PFSK-1 (cell line): ENCODE measurements around the gene MACROH2A1.

Experiments used
- FOXP2 ChIP-seq: optimal IDR thresholded peaks from 2 replicates; pipeline ENCODE3; 2011; ENCODE audit warnings: borderline replicate concordance, control low read depth, inconsistent platforms; ENCODE audit not compliant: insufficient read depth; ENCODE audit errors: extremely low read length, extremely low read depth
- POLR2AphosphoS5 ChIP-seq: IDR thresholded peaks from 2 replicates; pipeline ENCODE4 v1.6.1; 2012; ENCODE audit warnings: low read depth, mild to moderate bottlenecking, control low read depth, low read length, moderate library complexity
- SIN3A ChIP-seq: IDR thresholded peaks from 2 replicates; pipeline ENCODE4 v1.6.1; 2012; ENCODE audit warnings: mild to moderate bottlenecking, low read length, moderate library complexity, borderline replicate concordance; ENCODE audit not compliant: insufficient read depth
- TAF1 ChIP-seq: IDR thresholded peaks from 2 replicates; pipeline ENCODE4 v1.6.1; 2012; ENCODE audit warnings: low read length, control low read depth, borderline replicate concordance; ENCODE audit not compliant: insufficient read depth
- TF ChIP-seq, protein P1 (sequence below), 2 experiments: IDR thresholded peaks; 2 replicates each; pipeline versions ENCODE4 v1.6.1 to v1.8.0; 2011 to 2012; ENCODE audit warnings: low read depth in 2 of 2, low read length in 2 of 2, control low read depth in 1 of 2, inconsistent platforms in 1 of 2, mild to moderate bottlenecking in 1 of 2, moderate library complexity in 1 of 2; ENCODE audit not compliant: insufficient read depth in 1 of 2

The MACROH2A1 gene

DNA sequence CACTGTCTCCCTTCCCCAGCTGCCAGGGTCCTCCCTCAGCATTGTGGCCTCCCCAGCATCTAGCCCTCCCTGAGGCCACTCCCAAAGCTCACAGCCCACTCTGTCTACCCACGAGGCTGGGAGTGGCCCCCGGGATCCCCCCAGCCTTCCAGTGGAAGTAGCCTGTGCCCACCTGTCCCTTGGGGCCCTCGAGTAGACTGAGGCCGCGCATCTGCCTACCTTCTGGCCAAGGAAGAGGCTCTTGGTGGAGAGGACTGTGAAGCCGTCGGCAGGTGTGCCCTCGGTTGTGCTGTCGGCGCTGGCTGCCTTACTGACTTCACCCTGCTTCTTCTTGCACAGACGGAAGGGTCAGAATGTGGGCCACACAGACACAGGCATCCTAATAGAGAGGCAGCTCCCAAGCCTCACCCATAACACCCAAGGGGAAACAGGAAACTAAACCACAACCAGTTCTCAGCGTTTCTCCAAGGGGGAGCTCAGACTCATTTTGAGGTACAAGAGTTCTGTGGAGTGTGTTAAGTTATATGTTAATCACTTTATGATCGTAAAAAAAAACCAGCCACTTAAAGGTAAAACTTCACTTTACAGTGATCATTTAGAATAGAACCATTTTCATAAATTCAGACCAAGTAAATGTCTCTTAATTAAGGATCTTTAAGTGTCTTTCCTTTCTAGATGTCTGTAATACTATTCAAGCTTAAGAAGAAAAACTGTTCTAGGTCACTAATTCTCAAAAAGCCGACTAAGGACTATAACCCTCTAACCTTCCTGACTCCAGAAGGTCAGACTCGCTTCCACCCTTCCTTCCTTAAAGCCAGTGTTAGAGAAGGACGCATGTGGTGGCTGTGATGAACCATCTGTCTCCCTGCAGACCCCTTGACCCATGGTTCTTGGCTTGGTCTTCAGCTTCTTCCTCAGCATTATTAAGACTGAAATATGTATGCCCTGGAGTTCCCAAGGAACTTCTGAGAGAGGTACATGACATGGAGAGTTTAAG is 38.5 kb downstream of the MACROH2A1 start:
- TF ChIP-seq FOXP2: no peak
- no peak for TF ChIP-seq TAF1
- TF ChIP-seq, protein P1, sequence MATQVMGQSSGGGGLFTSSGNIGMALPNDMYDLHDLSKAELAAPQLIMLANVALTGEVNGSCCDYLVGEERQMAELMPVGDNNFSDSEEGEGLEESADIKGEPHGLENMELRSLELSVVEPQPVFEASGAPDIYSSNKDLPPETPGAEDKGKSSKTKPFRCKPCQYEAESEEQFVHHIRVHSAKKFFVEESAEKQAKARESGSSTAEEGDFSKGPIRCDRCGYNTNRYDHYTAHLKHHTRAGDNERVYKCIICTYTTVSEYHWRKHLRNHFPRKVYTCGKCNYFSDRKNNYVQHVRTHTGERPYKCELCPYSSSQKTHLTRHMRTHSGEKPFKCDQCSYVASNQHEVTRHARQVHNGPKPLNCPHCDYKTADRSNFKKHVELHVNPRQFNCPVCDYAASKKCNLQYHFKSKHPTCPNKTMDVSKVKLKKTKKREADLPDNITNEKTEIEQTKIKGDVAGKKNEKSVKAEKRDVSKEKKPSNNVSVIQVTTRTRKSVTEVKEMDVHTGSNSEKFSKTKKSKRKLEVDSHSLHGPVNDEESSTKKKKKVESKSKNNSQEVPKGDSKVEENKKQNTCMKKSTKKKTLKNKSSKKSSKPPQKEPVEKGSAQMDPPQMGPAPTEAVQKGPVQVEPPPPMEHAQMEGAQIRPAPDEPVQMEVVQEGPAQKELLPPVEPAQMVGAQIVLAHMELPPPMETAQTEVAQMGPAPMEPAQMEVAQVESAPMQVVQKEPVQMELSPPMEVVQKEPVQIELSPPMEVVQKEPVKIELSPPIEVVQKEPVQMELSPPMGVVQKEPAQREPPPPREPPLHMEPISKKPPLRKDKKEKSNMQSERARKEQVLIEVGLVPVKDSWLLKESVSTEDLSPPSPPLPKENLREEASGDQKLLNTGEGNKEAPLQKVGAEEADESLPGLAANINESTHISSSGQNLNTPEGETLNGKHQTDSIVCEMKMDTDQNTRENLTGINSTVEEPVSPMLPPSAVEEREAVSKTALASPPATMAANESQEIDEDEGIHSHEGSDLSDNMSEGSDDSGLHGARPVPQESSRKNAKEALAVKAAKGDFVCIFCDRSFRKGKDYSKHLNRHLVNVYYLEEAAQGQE (IDR thresholded peaks at IDR 0.05; ENCODE audit: insufficient read depth in 1 of 2, low read depth in 2 of 2, low read length in 2 of 2): no peak
- no peak for TF ChIP-seq POLR2AphosphoS5
- TF ChIP-seq SIN3A: no peak

DNA sequence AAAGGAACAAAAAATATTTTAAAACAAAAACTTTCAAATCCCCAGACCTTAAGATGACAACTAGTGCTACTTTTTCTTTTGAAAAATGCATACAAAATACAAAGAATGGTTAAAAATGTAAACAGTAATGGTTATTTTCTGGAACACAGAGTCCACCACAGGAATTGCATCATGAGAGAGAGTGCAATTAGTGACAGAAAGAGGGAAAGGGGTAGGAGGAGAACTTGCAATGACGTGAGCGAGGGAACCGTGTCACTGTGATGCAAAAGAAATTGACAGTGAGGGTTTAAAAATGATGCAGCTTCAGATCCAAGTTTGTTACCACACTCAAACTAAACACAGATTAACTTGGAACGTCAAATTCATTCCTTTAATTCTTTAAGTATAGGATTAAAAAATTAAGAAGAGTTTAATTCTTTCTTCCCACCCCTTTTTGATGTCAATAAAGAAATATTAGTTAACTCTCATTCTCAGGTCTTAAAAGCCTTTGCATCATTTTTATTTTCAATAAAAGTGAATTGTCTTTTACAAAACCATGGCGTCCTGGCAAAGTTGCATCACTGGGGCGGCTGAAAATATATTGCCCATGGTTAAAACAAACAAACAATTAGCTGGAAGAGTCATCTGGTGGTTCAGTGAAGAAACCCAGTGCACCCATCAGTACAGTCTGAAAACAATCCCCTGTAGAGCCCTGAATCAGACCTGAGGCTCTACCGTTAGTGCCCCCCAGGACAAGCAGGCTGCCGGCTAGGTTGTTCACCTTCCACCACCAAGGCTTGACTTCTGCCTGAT is 39.5 kb downstream of the MACROH2A1 start:
- TF ChIP-seq SIN3A (no peak), POLR2AphosphoS5 (no peak), TAF1 (no peak), FOXP2 (no peak)
- TF ChIP-seq, protein P1 (IDR thresholded peaks at IDR 0.05; ENCODE audit: insufficient read depth in 1 of 2, low read depth in 2 of 2, low read length in 2 of 2): no peak

DNA sequence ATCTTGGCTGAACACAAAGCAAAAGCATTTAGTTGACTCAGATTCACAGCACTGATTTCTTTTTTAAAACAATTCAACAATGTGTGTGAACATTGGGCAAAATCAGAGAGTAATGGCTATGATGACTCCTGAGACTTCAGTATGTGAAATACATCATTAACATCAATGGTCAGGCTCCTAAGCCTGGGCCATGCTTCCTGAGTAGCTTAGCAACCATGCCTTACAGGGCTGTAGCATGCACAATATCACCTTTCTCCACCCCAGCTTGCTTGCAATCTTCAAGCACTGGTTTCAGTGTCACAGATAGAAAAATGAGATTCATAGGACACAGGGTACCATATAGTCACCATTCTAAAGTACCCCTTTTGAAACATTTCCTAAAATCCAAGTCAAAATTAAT is 41.3 kb downstream of the MACROH2A1 start:
- TF ChIP-seq FOXP2 (no peak), POLR2AphosphoS5 (no peak), TAF1 (no peak), SIN3A (no peak)
- TF ChIP-seq, protein P1 (IDR thresholded peaks at IDR 0.05; ENCODE audit: insufficient read depth in 1 of 2, low read depth in 2 of 2, low read length in 2 of 2): no peak

DNA sequence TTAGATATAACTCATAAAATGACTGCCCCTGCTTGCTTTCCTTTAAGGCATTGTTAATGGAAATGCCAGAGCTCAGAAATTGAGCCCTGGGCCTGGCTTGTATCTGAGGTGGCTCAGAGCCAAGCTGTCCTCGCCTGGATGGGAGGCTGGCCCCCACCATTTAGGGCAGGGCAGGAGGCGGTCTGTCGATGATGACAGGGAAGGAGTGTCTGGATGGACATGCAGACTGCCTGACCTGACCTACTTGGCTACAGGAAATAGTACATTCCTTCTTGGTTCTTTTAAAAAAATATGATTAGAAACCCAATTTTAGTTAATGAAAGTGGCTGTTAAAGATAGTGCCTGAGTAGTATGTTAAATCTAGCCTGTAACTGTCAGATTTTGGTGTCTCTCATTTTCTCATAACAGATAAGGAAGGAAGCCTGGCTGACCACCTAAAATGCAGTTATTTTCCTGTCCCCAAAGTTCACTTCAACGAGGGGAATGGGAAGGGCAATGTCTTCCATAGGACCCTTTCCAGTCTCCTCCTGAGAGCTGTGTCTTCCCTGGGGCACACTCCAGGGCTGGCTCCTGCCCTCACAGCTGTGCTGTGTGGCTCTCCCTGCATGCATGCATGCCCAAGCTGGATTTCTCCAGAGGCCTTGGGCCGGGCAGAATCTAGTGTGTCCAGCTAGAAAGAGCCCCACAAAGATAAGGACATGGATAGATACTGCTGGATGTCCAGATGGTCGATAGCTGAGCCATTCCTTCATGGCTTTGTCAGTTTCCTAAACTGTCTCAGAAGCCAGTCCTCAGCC is 42.3 kb downstream of the MACROH2A1 start:
- TF ChIP-seq SIN3A: no peak
- TF ChIP-seq FOXP2: no peak
- TF ChIP-seq TAF1: no peak
- TF ChIP-seq, protein P1 (IDR thresholded peaks at IDR 0.05; ENCODE audit: insufficient read depth in 1 of 2, low read depth in 2 of 2, low read length in 2 of 2): no peak
- TF ChIP-seq POLR2AphosphoS5: no peak
